H1 (cell line): ENCODE results near the gene FAM171A1. TPM values are rescaled to one million over a fixed set of nuclear protein-coding genes. Genes with fewer than 3 reads are reported as not detected.

ENCODE experiments used
- CREB1 ChIP-seq: IDR thresholded peaks from 2 replicates; pipeline ENCODE4 v1.6.1; 2012; ENCODE audit warnings: inconsistent platforms
- SUZ12 ChIP-seq: fragments of 200-600 bp; sonication (generic); IDR thresholded peaks from 2 replicates; pipeline ENCODE4 v1.6.1; 2012; ENCODE audit warnings: mild to moderate bottlenecking, inconsistent platforms, low read length, moderate library complexity, mixed read lengths
- TBP ChIP-seq: IDR thresholded peaks from 2 replicates; pipeline ENCODE4 v1.6.1; 2011; ENCODE audit warnings: low read depth, low read length, improper control_type of control experiment
- polyA plus RNA-seq, 7 experiments: library from polyadenylated mRNA; depleted of rRNA in 3 of 7; stranded (reverse) in 5 of 7; unstranded in 2 of 7; fragments of >200 nt in 5 of 7; fragments of 200-250 nt in 2 of 7; gene quantifications; 1 replicate in 5 of 7; 2 replicates in 1 of 7; 4 replicates in 1 of 7; pipeline versions ENCODE4 v1.2.1 to v1.2.3, GENCODE V29; 2011 to 2013; ENCODE audit warnings: missing spikeins in 2 of 7, mixed read lengths in 2 of 7
- total RNA-seq: library from RNA; stranded (reverse); fragmentation: NEBNext Ultra II Directional; extraction: Animal tissue kit (Norgen Biotek cat#: 25700); gene quantifications from 2 replicates; pipeline ENCODE4 v1.2.1, GENCODE V29; 2021
- TF ChIP-seq, protein P1 (sequence below): fragments of 300-600 bp; sonication (generic); IDR thresholded peaks from 2 replicates; pipeline ENCODE4 v1.7.1; 2012; ENCODE audit warnings: low read length, moderate library complexity, mild to moderate bottlenecking, inconsistent platforms; ENCODE audit not compliant: insufficient replicate concordance

FAM171A1 gene
- total and polyA plus RNA-seq, 2 of the 8 experiments (the other 6 are each of a cell fraction or from before 2014, with no cell fraction given): 26.6 to 42.1 TPM

DNA sequence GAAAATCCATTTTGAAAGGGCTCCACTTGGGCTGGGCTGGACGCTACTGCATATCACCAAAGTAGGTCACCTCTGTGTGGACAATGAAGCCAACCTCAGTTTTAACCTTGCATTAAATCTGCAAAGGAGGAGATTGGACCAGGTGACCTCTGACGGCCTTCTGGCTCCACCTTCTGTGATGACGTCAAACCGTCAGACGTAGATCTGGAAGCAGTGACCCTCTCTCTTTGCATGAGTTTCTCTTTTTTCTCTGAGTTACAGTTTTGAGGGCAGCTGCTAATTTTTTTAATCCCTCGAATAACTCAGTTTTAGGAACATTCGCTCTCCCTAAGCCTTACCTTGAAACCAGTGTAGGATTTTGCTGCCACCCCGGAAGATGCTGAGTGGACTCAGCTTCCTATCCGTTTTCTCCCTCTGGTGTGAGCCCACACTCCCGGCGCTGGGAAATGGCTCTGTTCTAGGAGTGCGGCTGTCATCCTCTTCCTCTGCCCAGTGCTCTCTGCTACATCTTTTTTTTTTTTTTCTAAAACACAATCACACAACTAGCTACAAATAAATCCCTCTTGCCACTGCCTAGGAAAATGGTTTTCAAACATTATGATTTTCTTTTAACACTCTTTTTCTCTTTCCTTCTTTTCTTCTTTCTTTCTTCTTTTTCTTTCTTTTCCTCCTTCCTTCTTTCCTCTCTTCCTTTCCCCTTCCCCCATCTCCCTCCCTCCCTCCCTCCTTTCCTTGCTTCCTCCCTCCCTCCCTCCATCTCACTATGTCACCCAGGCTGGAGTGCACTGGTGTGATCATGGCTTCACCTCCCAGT is 174.9 kb downstream of the FAM171A1 start (continued):
- TF ChIP-seq, protein P1, sequence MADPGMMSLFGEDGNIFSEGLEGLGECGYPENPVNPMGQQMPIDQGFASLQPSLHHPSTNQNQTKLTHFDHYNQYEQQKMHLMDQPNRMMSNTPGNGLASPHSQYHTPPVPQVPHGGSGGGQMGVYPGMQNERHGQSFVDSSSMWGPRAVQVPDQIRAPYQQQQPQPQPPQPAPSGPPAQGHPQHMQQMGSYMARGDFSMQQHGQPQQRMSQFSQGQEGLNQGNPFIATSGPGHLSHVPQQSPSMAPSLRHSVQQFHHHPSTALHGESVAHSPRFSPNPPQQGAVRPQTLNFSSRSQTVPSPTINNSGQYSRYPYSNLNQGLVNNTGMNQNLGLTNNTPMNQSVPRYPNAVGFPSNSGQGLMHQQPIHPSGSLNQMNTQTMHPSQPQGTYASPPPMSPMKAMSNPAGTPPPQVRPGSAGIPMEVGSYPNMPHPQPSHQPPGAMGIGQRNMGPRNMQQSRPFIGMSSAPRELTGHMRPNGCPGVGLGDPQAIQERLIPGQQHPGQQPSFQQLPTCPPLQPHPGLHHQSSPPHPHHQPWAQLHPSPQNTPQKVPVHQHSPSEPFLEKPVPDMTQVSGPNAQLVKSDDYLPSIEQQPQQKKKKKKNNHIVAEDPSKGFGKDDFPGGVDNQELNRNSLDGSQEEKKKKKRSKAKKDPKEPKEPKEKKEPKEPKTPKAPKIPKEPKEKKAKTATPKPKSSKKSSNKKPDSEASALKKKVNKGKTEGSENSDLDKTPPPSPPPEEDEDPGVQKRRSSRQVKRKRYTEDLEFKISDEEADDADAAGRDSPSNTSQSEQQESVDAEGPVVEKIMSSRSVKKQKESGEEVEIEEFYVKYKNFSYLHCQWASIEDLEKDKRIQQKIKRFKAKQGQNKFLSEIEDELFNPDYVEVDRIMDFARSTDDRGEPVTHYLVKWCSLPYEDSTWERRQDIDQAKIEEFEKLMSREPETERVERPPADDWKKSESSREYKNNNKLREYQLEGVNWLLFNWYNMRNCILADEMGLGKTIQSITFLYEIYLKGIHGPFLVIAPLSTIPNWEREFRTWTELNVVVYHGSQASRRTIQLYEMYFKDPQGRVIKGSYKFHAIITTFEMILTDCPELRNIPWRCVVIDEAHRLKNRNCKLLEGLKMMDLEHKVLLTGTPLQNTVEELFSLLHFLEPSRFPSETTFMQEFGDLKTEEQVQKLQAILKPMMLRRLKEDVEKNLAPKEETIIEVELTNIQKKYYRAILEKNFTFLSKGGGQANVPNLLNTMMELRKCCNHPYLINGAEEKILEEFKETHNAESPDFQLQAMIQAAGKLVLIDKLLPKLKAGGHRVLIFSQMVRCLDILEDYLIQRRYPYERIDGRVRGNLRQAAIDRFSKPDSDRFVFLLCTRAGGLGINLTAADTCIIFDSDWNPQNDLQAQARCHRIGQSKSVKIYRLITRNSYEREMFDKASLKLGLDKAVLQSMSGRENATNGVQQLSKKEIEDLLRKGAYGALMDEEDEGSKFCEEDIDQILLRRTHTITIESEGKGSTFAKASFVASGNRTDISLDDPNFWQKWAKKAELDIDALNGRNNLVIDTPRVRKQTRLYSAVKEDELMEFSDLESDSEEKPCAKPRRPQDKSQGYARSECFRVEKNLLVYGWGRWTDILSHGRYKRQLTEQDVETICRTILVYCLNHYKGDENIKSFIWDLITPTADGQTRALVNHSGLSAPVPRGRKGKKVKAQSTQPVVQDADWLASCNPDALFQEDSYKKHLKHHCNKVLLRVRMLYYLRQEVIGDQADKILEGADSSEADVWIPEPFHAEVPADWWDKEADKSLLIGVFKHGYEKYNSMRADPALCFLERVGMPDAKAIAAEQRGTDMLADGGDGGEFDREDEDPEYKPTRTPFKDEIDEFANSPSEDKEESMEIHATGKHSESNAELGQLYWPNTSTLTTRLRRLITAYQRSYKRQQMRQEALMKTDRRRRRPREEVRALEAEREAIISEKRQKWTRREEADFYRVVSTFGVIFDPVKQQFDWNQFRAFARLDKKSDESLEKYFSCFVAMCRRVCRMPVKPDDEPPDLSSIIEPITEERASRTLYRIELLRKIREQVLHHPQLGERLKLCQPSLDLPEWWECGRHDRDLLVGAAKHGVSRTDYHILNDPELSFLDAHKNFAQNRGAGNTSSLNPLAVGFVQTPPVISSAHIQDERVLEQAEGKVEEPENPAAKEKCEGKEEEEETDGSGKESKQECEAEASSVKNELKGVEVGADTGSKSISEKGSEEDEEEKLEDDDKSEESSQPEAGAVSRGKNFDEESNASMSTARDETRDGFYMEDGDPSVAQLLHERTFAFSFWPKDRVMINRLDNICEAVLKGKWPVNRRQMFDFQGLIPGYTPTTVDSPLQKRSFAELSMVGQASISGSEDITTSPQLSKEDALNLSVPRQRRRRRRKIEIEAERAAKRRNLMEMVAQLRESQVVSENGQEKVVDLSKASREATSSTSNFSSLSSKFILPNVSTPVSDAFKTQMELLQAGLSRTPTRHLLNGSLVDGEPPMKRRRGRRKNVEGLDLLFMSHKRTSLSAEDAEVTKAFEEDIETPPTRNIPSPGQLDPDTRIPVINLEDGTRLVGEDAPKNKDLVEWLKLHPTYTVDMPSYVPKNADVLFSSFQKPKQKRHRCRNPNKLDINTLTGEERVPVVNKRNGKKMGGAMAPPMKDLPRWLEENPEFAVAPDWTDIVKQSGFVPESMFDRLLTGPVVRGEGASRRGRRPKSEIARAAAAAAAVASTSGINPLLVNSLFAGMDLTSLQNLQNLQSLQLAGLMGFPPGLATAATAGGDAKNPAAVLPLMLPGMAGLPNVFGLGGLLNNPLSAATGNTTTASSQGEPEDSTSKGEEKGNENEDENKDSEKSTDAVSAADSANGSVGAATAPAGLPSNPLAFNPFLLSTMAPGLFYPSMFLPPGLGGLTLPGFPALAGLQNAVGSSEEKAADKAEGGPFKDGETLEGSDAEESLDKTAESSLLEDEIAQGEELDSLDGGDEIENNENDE: no peak
- TF ChIP-seq CREB1: 0 out of 2 replicates have a peak, but pooled peaks have one; percentile 32
- TF ChIP-seq SUZ12: no peak
- TF ChIP-seq TBP: no peak
